GM12892 (cell line): Measurements from ENCODE around the gene AGO1.

Experiments used
- POLR2A ChIP-seq: IDR thresholded peaks from 2 replicates; pipeline ENCODE4 v1.6.1; 2011; ENCODE audit warnings: low read depth, low read length, control low read depth
- POLR2AphosphoS5 ChIP-seq: IDR thresholded peaks from 2 replicates; pipeline ENCODE4 v1.6.1; 2011; ENCODE audit warnings: low read depth, low read length, control low read depth

- TF ChIP-seq POLR2AphosphoS5 (no peak), POLR2A (no peak)
Measured at GRCh38 chr1:35939484-35939883, 56.5 kb downstream of the AGO1 start.
